Activated CD4-positive, alpha-beta memory T cell treated with anti-CD3 and anti-CD28 coated beads, Interleukin-2, amount 10 ng/mL, durations not matched to agents 7 days and 5 days (primary cell): ENCODE measurements around the gene PC. TPM values are rescaled to one million over a fixed set of nuclear protein-coding genes. Genes with fewer than 3 reads are reported as not detected.

ENCODE experiments used
- CTCF ChIA-PET: fragments of 350-600 bp; sonication (Branson Sonifier 250); formaldehyde crosslinking; loops from one replicate; lab custom pipeline; 2021; ENCODE audit warnings: antibody characterized with exemption, inconsistent platforms; lab: Charles Lee
- POLR2A ChIA-PET: fragments of 350-600 bp; sonication (Branson Sonifier 250); formaldehyde crosslinking; loops from one replicate; lab custom pipeline; 2021; ENCODE audit warnings: antibody characterized with exemption; lab: Charles Lee
- DNase-seq: peaks from one replicate; pipeline ENCODE4 v3.0.0-alpha.2; 2020
- H3K27ac Mint-ChIP-seq: one replicate; pipeline ENCODE4 v1.8.0; 2021; ENCODE audit warnings: mild to moderate bottlenecking, mixed read lengths
- H3K27me3 Mint-ChIP-seq: one replicate; pipeline ENCODE4 v1.8.0; 2021; ENCODE audit warnings: mixed read lengths
- H3K36me3 Mint-ChIP-seq: one replicate; pipeline ENCODE4 v1.8.0; 2021; ENCODE audit warnings: low read depth, mixed read lengths
- H3K4me1 Mint-ChIP-seq: one replicate; pipeline ENCODE4 v1.8.0; 2021; ENCODE audit warnings: mixed read lengths
- H3K4me3 Mint-ChIP-seq: one replicate; pipeline ENCODE4 v1.8.0; 2021; ENCODE audit warnings: mild to moderate bottlenecking, mixed read lengths
- H3K9me3 Mint-ChIP-seq: one replicate; pipeline ENCODE4 v1.8.0; 2021; ENCODE audit warnings: mixed read lengths
- total RNA-seq, 2 experiments: library from RNA; stranded (reverse); gene quantifications; one replicate each; pipeline ENCODE4 v1.2.3, GENCODE V29; 2021

The PC gene
- total RNA-seq, 2 experiments from 2014 or later: 5.1 to 7.4 TPM

GRCh38 chr11:66881451-66881835 lies 76.7 kb downstream of the PC start:
- Mint-ChIP-seq H3K27me3 (no peaks in the 10 kb centered on the region), H3K36me3 (no peaks in the 10 kb centered on the region), H3K4me3 (no peak overlapping the region), H3K27ac (no peak overlapping the region), H3K9me3 (no peaks in the 10 kb centered on the region), H3K4me1 (peaks cover 13% of the 10 kb centered on the region)
- no peak for DNase-seq
- ChIA-PET POLR2A (interaction anchor here (2.8 kb wide), 1 partner anchor 39 kb away, joined by 14 read pairs; the partner anchor contains the start of gene RCE1), CTCF (interaction anchor here (0.6 to 1.5 kb wide), 4 partner anchors 22 to 1890 kb away, joined by 3 to 5 read pairs (median 4); no protein-coding TSS in a partner anchor)

- DNase-seq: no peak
- no peaks in the 10 kb centered on the region for H3K9me3 Mint-ChIP-seq
- POLR2A ChIA-PET: interaction anchor here (2.8 kb wide), 1 partner anchor 38 kb away, joined by 14 read pairs; the partner anchor contains the start of gene RCE1
Measured at GRCh38 chr11:66880496-66881450, 77.4 kb downstream of the PC start.

DNA sequence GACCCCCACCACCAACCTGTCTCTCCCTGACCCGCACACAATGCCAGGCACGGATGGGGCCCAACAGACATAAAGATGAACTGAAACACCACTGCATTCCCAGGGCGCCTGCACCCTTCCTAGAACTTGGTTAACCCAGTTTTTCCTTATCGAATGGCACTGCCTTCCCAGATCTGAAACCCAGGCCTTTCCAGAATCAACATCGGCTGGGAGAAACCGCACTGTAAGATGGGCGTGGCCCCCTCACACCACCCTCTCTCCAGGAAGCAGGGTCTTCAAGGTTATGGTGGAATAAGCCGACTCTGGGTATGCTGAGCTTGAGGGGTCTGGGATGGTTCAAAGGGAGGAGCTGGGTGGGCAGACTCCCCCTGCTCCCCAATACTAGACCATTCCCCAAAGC lies 78.2 kb downstream of the PC start:
- DNase-seq: no peak
- no peaks in the 10 kb centered on the region for H3K9me3 Mint-ChIP-seq
- CTCF ChIA-PET: no interaction called here
- no peaks in the 10 kb centered on the region for H3K27me3 Mint-ChIP-seq
- no peak overlapping the region for H3K4me3 Mint-ChIP-seq
- no peak overlapping the region for H3K27ac Mint-ChIP-seq
- no peaks in the 10 kb centered on the region for H3K36me3 Mint-ChIP-seq
- POLR2A ChIA-PET: interaction anchor here (2.8 kb wide), 1 partner anchor 37 kb away, joined by 14 read pairs; the partner anchor contains the start of gene RCE1
- peaks cover 13% of the 10 kb centered on the region for H3K4me1 Mint-ChIP-seq

More at GRCh38 chr11:66880496-66881450, 77.4 kb downstream of the PC start:
- peaks cover 13% of the 10 kb centered on the region for H3K4me1 Mint-ChIP-seq
- no peaks in the 10 kb centered on the region for H3K36me3 Mint-ChIP-seq
- H3K4me3 Mint-ChIP-seq: no peak overlapping the region
- H3K27ac Mint-ChIP-seq: no peak overlapping the region
- no peaks in the 10 kb centered on the region for H3K27me3 Mint-ChIP-seq
- CTCF ChIA-PET: interaction anchor here (0.7 to 1.5 kb wide), 3 partner anchors 23 to 47 kb away, joined by 3 to 5 read pairs (median 4); no protein-coding TSS in a partner anchor

DNA sequence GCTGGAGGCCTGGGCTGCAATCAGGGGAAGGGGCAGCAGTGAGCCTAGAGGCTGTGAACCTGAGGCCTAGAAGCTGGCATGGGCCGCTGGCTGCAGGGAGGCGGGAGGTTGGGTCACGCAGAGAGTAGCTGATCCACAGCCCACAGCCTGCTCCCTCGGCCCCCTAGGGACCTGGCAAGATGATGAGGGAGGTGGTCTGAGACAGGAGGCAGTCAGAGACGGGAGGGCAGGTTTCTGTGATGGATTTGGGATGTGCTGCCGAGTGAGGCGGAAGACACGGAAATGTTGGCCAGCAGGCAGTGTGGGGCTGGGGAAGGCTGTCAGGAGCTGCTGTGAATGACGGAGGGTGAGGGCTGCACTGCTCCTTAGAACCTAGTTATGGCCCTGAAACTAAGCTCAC lies 78.6 kb downstream of the PC start:
- POLR2A ChIA-PET: interaction anchor here (2.8 kb wide), 1 partner anchor 37 kb away, joined by 14 read pairs; the partner anchor contains the start of gene RCE1
- DNase-seq: no peak
- CTCF ChIA-PET: no interaction called here
- Mint-ChIP-seq H3K36me3 (no peaks in the 10 kb centered on the region), H3K27ac (no peak overlapping the region), H3K4me1 (peaks cover 15% of the 10 kb centered on the region), H3K27me3 (peaks cover 3% of the 10 kb centered on the region), H3K4me3 (no peak overlapping the region), H3K9me3 (no peaks in the 10 kb centered on the region)

- Mint-ChIP-seq H3K36me3 (no peaks in the 10 kb centered on the region), H3K4me3 (no peak overlapping the region), H3K27me3 (peaks cover 3% of the 10 kb centered on the region), H3K4me1 (peaks cover 19% of the 10 kb centered on the region), H3K9me3 (no peaks in the 10 kb centered on the region), H3K27ac (no peak overlapping the region)
- ChIA-PET CTCF (no interaction called here), POLR2A (no interaction called here)
- DNase-seq: no peak
Measured at GRCh38 chr11:66879000-66879399, 79.2 kb downstream of the PC start.

- CTCF ChIA-PET: interaction anchor here (0.6 kb wide), 1 partner anchor 103 kb away, joined by 3 read pairs; no protein-coding TSS in a partner anchor
- POLR2A ChIA-PET: no interaction called here
- H3K36me3 Mint-ChIP-seq: no peaks in the 10 kb centered on the region
- H3K4me1 Mint-ChIP-seq: peaks cover 19% of the 10 kb centered on the region
- no peak overlapping the region for H3K4me3 Mint-ChIP-seq
- no peak for DNase-seq
- H3K27ac Mint-ChIP-seq: no peak overlapping the region
- peaks cover 3% of the 10 kb centered on the region for H3K27me3 Mint-ChIP-seq
- H3K9me3 Mint-ChIP-seq: no peaks in the 10 kb centered on the region
Measured at GRCh38 chr11:66878474-66878873, 79.7 kb downstream of the PC start.

DNA sequence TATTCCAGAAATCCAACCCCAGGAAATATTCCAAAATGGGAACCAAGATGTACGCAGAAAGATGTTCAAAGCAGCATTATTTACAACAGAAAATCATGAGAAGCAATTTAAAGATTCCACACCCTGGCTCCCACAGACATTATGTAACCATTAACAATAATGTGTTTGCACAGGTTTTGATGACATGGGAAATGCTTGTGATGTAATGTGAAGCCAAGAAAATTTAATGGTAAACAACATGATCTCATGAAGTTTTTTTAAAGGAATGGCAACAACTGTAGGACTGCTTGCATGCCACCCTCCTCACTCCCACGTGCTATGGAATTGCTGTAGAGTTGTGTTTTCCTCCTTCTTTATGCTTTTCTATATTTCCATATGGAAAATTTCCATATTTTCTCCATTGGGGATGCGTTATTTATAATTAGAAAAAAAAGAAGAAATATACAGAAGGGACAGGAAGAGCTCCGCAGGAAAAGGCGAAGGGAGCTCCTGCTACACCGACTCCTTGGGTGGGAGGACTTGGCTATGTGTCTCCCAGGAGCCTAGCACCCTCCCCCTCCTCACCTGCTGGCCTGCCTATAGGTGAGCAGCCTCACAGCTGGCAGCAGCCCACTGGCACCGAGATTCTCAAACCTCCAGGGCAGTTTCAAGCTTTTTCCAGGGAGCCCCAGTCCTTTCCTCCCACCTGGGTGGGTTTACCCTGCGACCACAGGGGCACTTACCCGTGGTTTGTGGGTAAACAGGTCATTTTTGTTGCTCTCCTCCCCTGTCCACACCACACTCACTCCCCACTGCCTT lies 80.4 kb downstream of the PC start:
- H3K9me3 Mint-ChIP-seq: no peaks in the 10 kb centered on the region
- no peak for DNase-seq
- no peak overlapping the region for H3K27ac Mint-ChIP-seq
- H3K27me3 Mint-ChIP-seq: peaks cover 3% of the 10 kb centered on the region
- no peak overlapping the region for H3K4me3 Mint-ChIP-seq
- H3K36me3 Mint-ChIP-seq: no peaks in the 10 kb centered on the region
- ChIA-PET POLR2A (no interaction called here), CTCF (interaction anchor here (0.6 kb wide), 1 partner anchor 103 kb away, joined by 3 read pairs; no protein-coding TSS in a partner anchor)
- peaks cover 19% of the 10 kb centered on the region for H3K4me1 Mint-ChIP-seq

DNA sequence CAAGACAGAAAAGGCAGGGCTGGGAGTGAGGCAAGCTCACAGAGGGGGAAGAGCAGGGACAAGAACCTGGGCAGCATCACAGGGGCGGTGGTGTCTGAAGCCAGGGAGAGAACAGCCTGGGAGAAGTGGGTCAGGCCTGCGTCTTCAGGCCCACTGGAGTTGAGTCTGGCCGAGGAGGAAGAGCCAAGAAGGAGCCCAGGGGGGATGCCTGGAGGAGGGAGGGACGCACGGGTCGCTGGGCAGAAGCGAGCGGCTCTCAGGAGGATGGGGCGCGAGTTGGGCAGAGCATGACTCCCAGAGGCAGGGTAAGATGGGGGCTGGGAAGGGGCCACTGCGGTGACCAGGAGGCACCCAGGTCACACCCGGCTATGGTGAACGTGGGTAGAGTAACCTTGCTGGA lies 82.8 kb downstream of the PC start:
- H3K4me1 Mint-ChIP-seq: peaks cover 12% of the 10 kb centered on the region
- H3K9me3 Mint-ChIP-seq: no peaks in the 10 kb centered on the region
- H3K27ac Mint-ChIP-seq: no peak overlapping the region
- DNase-seq: no peak
- POLR2A ChIA-PET: no interaction called here
- peaks cover 3% of the 10 kb centered on the region for H3K27me3 Mint-ChIP-seq
- CTCF ChIA-PET: interaction anchor here (0.8 kb wide), 1 partner anchor 12 kb away, joined by 3 read pairs; no protein-coding TSS in a partner anchor
- H3K4me3 Mint-ChIP-seq: no peak overlapping the region
- no peaks in the 10 kb centered on the region for H3K36me3 Mint-ChIP-seq

DNA sequence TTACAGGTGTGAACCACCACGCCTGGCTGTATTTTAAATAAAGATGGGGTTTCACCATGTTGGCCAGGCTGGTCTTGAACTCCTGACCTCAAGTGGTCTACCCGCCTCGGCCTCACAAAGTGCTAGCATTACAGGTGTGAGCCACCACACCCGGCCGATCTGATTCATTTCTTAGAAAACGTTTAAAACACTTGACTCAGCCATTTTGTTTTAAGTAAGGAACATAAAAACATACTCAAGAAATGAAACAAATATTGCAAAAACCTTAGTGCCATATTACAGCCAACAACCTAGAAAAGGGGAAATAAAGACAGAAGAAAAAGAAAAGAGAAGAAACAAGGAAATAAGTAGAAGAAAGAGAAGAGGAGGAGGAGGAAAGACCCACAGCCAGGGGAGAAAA lies 84.0 kb downstream of the PC start:
- Mint-ChIP-seq H3K4me1 (peaks cover 11% of the 10 kb centered on the region), H3K9me3 (no peaks in the 10 kb centered on the region), H3K27ac (no peak overlapping the region), H3K27me3 (peaks cover 3% of the 10 kb centered on the region), H3K4me3 (no peak overlapping the region), H3K36me3 (no peaks in the 10 kb centered on the region)
- no peak for DNase-seq
- ChIA-PET POLR2A (no interaction called here), CTCF (no interaction called here)

DNA sequence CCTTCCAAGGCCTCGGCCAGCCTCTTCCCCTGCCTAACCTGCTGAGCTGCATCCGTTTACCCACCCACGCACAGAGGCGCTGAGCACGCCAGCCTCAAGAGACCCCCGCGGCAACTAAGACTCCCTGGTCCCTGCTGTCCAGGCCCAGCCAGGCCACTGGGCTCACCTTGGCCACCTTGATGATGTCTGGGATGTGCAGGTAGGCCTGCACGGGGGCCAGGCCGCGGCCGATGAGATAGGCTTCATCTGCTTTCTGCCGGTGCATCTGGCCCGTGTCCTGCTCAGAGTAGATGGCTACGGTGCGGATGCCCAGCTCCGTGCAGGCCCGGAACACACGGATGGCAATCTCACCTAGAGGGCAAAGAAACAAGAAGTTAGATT lies 86.7 kb downstream of the PC start:
- H3K27me3 Mint-ChIP-seq: peaks cover 3% of the 10 kb centered on the region
- no peak overlapping the region for H3K4me3 Mint-ChIP-seq
- CTCF ChIA-PET: no interaction called here
- no peak overlapping the region for H3K27ac Mint-ChIP-seq
- POLR2A ChIA-PET: no interaction called here
- no peaks in the 10 kb centered on the region for H3K36me3 Mint-ChIP-seq
- H3K9me3 Mint-ChIP-seq: no peaks in the 10 kb centered on the region
- no peak for DNase-seq
- H3K4me1 Mint-ChIP-seq: peaks cover 18% of the 10 kb centered on the region

- POLR2A ChIA-PET: interaction anchor here (0.8 to 0.9 kb wide), 2 partner anchors 15 to 28 kb away, joined by 3 read pairs; partner anchors contain the start of gene RCE1
- CTCF ChIA-PET: no interaction called here
- Mint-ChIP-seq H3K9me3 (no peaks in the 10 kb centered on the region), H3K27me3 (peaks cover 3% of the 10 kb centered on the region), H3K27ac (no peak overlapping the region), H3K4me1 (peaks cover 18% of the 10 kb centered on the region), H3K36me3 (no peaks in the 10 kb centered on the region), H3K4me3 (no peak overlapping the region)
- no peak for DNase-seq
Measured at GRCh38 chr11:66870616-66871520, 87.3 kb downstream of the PC start.

DNA sequence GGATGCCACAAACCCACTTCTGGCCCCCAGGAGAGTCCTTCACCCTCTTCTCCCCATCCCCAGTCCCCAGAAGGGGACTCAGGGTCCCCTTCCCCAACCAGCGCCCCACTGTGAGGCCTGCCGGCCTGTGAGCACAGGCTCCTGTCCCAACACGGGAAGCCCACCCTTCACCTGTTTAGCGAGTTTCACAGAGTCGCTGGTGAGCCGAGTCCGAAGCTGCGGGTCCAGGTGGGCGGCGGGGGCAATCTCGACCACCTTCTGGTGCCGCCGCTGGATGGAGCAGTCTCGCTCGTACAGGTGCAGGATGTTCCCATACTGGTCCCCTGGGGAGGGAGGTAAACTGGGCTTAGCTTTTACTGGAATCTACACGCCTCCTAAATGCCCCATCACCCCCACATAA lies 88.1 kb downstream of the PC start:
- Mint-ChIP-seq H3K4me1 (peaks cover 18% of the 10 kb centered on the region), H3K27ac (no peak overlapping the region), H3K9me3 (no peaks in the 10 kb centered on the region), H3K27me3 (peaks cover 3% of the 10 kb centered on the region), H3K4me3 (no peak overlapping the region), H3K36me3 (no peaks in the 10 kb centered on the region)
- POLR2A ChIA-PET: interaction anchor here (0.8 to 0.9 kb wide), 2 partner anchors 14 to 27 kb away, joined by 3 read pairs; partner anchors contain the start of gene RCE1
- CTCF ChIA-PET: interaction anchor here (0.8 kb wide), 1 partner anchor 12 kb away, joined by 3 read pairs; no protein-coding TSS in a partner anchor
- no peak for DNase-seq
